Mammary epithelial cell (primary cell): ENCODE measurements around the gene PDK4.

Experiments
- CTCF ChIP-seq, 2 donors: IDR thresholded peaks in 1 of 2; conservative IDR thresholded peaks in 1 of 2; 2 replicates each; pipeline ENCODE4 v1.5.1; 2011 to 2012; ENCODE audit warnings: inconsistent platforms in 2 of 2, low read length in 2 of 2, mild to moderate bottlenecking in 2 of 2, control low read depth in 1 of 2, low read depth in 1 of 2; ENCODE audit not compliant: insufficient read depth in 1 of 2; ENCODE audit errors: extremely low read depth in 1 of 2
- EZH2 ChIP-seq: IDR thresholded peaks from 2 replicates; pipeline ENCODE4 v1.6.1; 2012; ENCODE audit warnings: low read length, inconsistent platforms, borderline replicate concordance

GRCh38 chr7:95545007-95545615 is 51.2 kb downstream of the PDK4 start:
- TF ChIP-seq EZH2 = no peak
- peak; percentile 47 to 74 for TF ChIP-seq CTCF (conservative IDR thresholded peaks at IDR 0.05 in 1 of 2, IDR thresholded peaks at IDR 0.05 in 1 of 2; ENCODE audit: extremely low read depth in 1 of 2, insufficient read depth in 1 of 2, low read depth in 1 of 2, low read length in 2 of 2)
